ENCODE results near the gene CNMD.

CNMD gene

GRCh38 chr13:52677823-52678222 lies 61.8 kb downstream of the CNMD start:
- DNase-seq, result no peak

- no peak for DNase-seq
Measured at GRCh38 chr13:52673465-52673864, 66.2 kb downstream of the CNMD start.

- no peak for DNase-seq
Measured at GRCh38 chr13:52670726-52671125, 68.9 kb downstream of the CNMD start.

DNA sequence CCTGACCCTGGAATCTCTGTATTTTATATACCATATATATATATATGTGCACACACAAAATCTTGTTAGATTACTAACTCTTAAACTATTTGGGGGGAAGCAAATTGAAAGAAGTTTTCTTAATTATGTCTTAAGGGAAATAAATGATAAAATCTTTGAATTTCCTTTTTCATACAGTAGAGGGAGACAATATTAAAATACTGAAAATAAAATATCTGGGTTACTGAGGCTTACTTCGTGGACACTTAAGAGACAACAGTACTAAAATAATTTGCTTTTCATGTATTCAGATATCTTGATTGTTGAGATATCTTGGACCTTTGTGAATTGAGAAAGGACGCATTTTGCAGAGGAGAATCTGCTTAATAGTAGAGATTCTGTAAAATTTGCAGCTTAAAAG lies 69.9 kb downstream of the CNMD start:
- no peak for DNase-seq

- no peak for DNase-seq
Measured at GRCh38 chr13:52665325-52665724, 74.3 kb downstream of the CNMD start.

DNA sequence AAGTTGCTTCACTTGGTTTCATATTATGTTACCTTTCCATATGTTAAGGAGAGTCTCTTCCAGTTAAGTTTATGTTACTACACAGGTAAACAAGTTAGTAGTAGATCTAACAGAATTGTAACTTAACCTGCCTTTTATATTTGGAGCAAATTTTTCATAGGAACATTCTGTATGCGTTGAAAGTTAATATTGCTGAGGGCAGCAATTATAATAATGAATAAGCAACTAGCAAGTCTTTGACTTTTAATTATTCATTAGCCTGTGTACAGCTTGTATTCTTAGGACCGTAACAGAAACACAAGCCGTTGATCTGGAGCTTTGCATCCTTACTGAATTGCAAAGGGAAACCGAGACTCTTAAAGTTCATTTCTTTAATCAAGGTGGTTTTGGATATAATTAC lies 75.3 kb downstream of the CNMD start:
- no peak for DNase-seq

DNA sequence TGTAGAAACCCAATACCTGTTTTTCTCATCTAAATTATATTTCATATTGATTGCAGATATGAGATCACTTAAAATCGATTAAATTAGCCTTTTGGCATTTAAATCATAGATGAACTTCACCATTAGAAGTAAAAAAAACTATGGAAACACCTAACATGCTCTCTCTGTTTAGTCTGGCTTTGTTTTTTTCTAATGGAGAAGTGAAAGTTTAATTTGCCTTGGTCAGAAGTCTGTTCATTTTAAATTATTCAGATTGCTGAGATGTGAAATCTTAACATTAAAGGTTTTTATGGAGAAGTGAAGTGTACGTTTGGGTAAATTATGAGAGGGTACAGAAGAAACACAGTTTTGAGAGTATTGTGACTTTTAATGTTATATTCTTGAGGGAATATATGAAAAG lies 80.3 kb downstream of the CNMD start:
- DNase-seq, result no peak
